PC-9 (cell line): Measurements from ENCODE around the gene CPLX3. TPM values are rescaled to one million over a fixed set of nuclear protein-coding genes. Genes with fewer than 3 reads are reported as not detected.

Source experiments
- BruUV-seq: library from RNA; stranded (reverse); fragments of 400-500 nt; replicated peaks from 2 replicates; lab custom pipeline; 2021; lab: Mats Ljungman, UMichigan
- CTCF ChIA-PET: fragments of 300-600 bp; sonication (Branson Sonifier 250); formaldehyde crosslinking; loops from one replicate; lab custom pipeline; 2022; ENCODE audit warnings: antibody characterized with exemption; lab: Charles Lee
- POLR2A ChIA-PET: fragments of 300-600 bp; sonication (Branson Sonifier 250); formaldehyde crosslinking; loops from one replicate; lab custom pipeline; 2022; ENCODE audit warnings: antibody characterized with exemption; ENCODE audit not compliant: unreplicated experiment; lab: Charles Lee
- DNase-seq, 2 experiments: peaks; one replicate each; pipeline versions ENCODE4 v3.0.0 to v3.0.0-alpha.2; 2015 to 2022; ENCODE audit warnings: mixed read lengths in 1 of 2
- H2AFZ ChIP-seq: fragments of 200-600 bp; sonication (generic); 2 replicates; pipeline ENCODE4 v1.8.1; 2017; ENCODE audit warnings: antibody characterized with exemption
- H3F3A ChIP-seq: fragments of 200-600 bp; sonication (generic); 2 replicates; pipeline ENCODE4 v1.8.1; 2017; ENCODE audit warnings: antibody characterized with exemption, mild to moderate bottlenecking, low read depth; ENCODE audit not compliant: insufficient read depth
- H3K27ac ChIP-seq: fragments of 200-600 bp; sonication (generic); 2 replicates; pipeline ENCODE4 v1.6.1; 2016; ENCODE audit warnings: mixed run types
- H3K27me3 ChIP-seq: fragments of 200-600 bp; sonication (generic); 2 replicates; pipeline ENCODE4 v1.6.1; 2016; ENCODE audit warnings: low read depth, mixed run types; ENCODE audit not compliant: insufficient read depth
- H3K36me3 ChIP-seq: fragments of 200-600 bp; sonication (generic); 2 replicates; pipeline ENCODE4 v1.6.1; 2016; ENCODE audit warnings: low read depth, mixed run types
- H3K4me1 ChIP-seq: fragments of 200-600 bp; sonication (generic); replicated peaks from 2 replicates; pipeline ENCODE4 v1.6.1; 2016; ENCODE audit warnings: mixed run types; ENCODE audit not compliant: insufficient read depth
- H3K4me2 ChIP-seq: fragments of 200-600 bp; sonication (generic); 2 replicates; pipeline ENCODE4 v1.6.1; 2017; ENCODE audit warnings: mixed run types
- H3K4me3 ChIP-seq: fragments of 200-600 bp; sonication (generic); 2 replicates; pipeline ENCODE4 v1.6.1; 2016; ENCODE audit warnings: mixed run types
- H3K79me2 ChIP-seq: fragments of 200-600 bp; sonication (generic); 2 replicates; pipeline ENCODE4 v1.6.1; 2017; ENCODE audit warnings: low read depth, mixed run types
- H3K9me2 ChIP-seq: fragments of 200-600 bp; sonication (generic); 2 replicates; pipeline ENCODE4 v1.8.1; 2017; ENCODE audit warnings: mild to moderate bottlenecking; ENCODE audit not compliant: insufficient read depth
- H3K9me3 ChIP-seq: fragments of 200-600 bp; sonication (generic); 2 replicates; pipeline ENCODE4 v1.8.1; 2016; ENCODE audit warnings: low read depth; ENCODE audit not compliant: insufficient read depth
- H4K20me1 ChIP-seq: fragments of 200-600 bp; sonication (generic); 2 replicates; pipeline ENCODE4 v1.8.1; 2017; ENCODE audit not compliant: insufficient read depth
- CTCF ChIP-seq: fragments of 200-600 bp; sonication (generic); conservative IDR thresholded peaks from 2 replicates; pipeline ENCODE4 v1.6.1; 2017; ENCODE audit warnings: mixed run types, antibody characterized with exemption, mild to moderate bottlenecking, moderate library complexity
- EZH2 ChIP-seq: fragments of 200-600 bp; sonication (generic); IDR thresholded peaks from 2 replicates; pipeline ENCODE4 v1.8.0; 2017; ENCODE audit warnings: antibody characterized with exemption, low read depth
- intact Hi-C: fragments of 100-400 bp; cut with micrococcal nuclease; formaldehyde crosslinking; loops from one replicate; pipeline ENCODE4 v1.10.0; 2022; ENCODE audit not compliant: unreplicated experiment
- total RNA-seq: library from RNA; stranded (reverse); gene quantifications from 2 replicates; pipeline ENCODE4 v1.2.3, GENCODE V29; 2021

Gene CPLX3
- total RNA-seq, 1 experiment from 2014 or later = not detected

GRCh38 chr15:74868059-74868458 lies 41.6 kb downstream of the CPLX3 start:
- Histone ChIP-seq H3K9me3 (no peaks in the 10 kb centered on the region), H3K4me3 (no peak overlapping the region), H4K20me1 (peaks cover 48% of the 10 kb centered on the region), H2AFZ (no peak overlapping the region), H3K27me3 (no peaks in the 10 kb centered on the region), H3K9me2 (no peaks in the 10 kb centered on the region), H3K27ac (no peak overlapping the region), H3K36me3 (no peaks in the 10 kb centered on the region), H3K4me1 (peaks cover 79% of the 10 kb centered on the region), H3F3A (peaks cover 41% of the 10 kb centered on the region), H3K4me2 (no peak overlapping the region), H3K79me2 (peaks cover 82% of the 10 kb centered on the region)
- TF ChIP-seq CTCF (no peak), EZH2 (no peak)
- intact Hi-C loops = no loop called here
- ChIA-PET CTCF (no interaction called here), POLR2A (no interaction called here)
- peak in 1 of 2 experiments; percentile 55 for DNase-seq
- BruUV-seq = no TSS peak

GRCh38 chr15:74869372-74869725 lies 42.9 kb downstream of the CPLX3 start:
- H3K9me3 ChIP-seq = no peaks in the 10 kb centered on the region
- no peak for TF ChIP-seq EZH2
- no peak for TF ChIP-seq CTCF
- POLR2A ChIA-PET = interaction anchor here (0.7 kb wide), 1 partner anchor 460 kb away, joined by 5 read pairs; no protein-coding TSS in a partner anchor
- no peaks in the 10 kb centered on the region for H3K9me2 ChIP-seq
- H3K36me3 ChIP-seq = no peaks in the 10 kb centered on the region
- peaks cover 74% of the 10 kb centered on the region for H3K79me2 ChIP-seq
- no peak overlapping the region for H3K4me3 ChIP-seq
- H3K4me1 ChIP-seq = peaks cover 72% of the 10 kb centered on the region
- H3K27me3 ChIP-seq = no peaks in the 10 kb centered on the region
- no TSS peak for BruUV-seq
- no peak for DNase-seq
- intact Hi-C loops = no loop called here
- peaks cover 48% of the 10 kb centered on the region for H4K20me1 ChIP-seq
- CTCF ChIA-PET = interaction anchor here (0.6 to 1.1 kb wide), 2 partner anchors 10 to 31 kb away, joined by 3 to 4 read pairs; no protein-coding TSS in a partner anchor
- H3K27ac ChIP-seq = no peak overlapping the region
- H3K4me2 ChIP-seq = peak overlapping the region; percentile 85; the same call in 1 of the 2 replicates
- no peak overlapping the region for H2AFZ ChIP-seq
- H3F3A ChIP-seq = peaks cover 36% of the 10 kb centered on the region; the same call in 1 of the 2 replicates

GRCh38 chr15:74869726-74870407 lies 43.4 kb downstream of the CPLX3 start:
- H3K36me3 ChIP-seq = no peaks in the 10 kb centered on the region
- H3K9me2 ChIP-seq = no peaks in the 10 kb centered on the region
- H3K4me3 ChIP-seq = no peak overlapping the region
- no peak for DNase-seq
- no peak overlapping the region for H2AFZ ChIP-seq
- no peaks in the 10 kb centered on the region for H3K9me3 ChIP-seq
- H4K20me1 ChIP-seq = peaks cover 48% of the 10 kb centered on the region
- intact Hi-C loops = no loop called here
- peak overlapping the region; percentile 21 for H3K27ac ChIP-seq
- peaks cover 36% of the 10 kb centered on the region; the same call in 1 of the 2 replicates for H3F3A ChIP-seq
- no TSS peak for BruUV-seq
- peaks cover 69% of the 10 kb centered on the region for H3K79me2 ChIP-seq
- CTCF ChIA-PET = interaction anchor here (0.6 to 1.1 kb wide), 3 partner anchors 10 to 91 kb away, joined by 3 to 4 read pairs (median 3); no protein-coding TSS in a partner anchor
- TF ChIP-seq EZH2 = no peak
- TF ChIP-seq CTCF = no peak
- H3K4me2 ChIP-seq = peak overlapping the region; percentile 85
- POLR2A ChIA-PET = interaction anchor here (0.7 kb wide), 1 partner anchor 461 kb away, joined by 5 read pairs; no protein-coding TSS in a partner anchor
- H3K4me1 ChIP-seq = peaks cover 66% of the 10 kb centered on the region
- H3K27me3 ChIP-seq = no peaks in the 10 kb centered on the region
